NT2/D1 (cell line): ENCODE data around the gene OR2A25.

Experiments used
- DNase-seq: peaks from one replicate; pipeline ENCODE4 v3.0.0-alpha.2; 2011; ENCODE audit warnings: low read depth, low spot score
- H3K27me3 ChIP-seq: 2 replicates; pipeline ENCODE4 v1.6.0; 2011; ENCODE audit warnings: mild to moderate bottlenecking; ENCODE audit not compliant: insufficient read length, insufficient read depth
- H3K36me3 ChIP-seq: 2 replicates; pipeline ENCODE4 v1.6.1; 2011; ENCODE audit warnings: mild to moderate bottlenecking, low read length, mixed read lengths; ENCODE audit not compliant: insufficient read depth, insufficient read length
- H3K4me1 ChIP-seq: 2 replicates; pipeline ENCODE4 v1.5.1; 2011; ENCODE audit not compliant: insufficient read depth, insufficient read length
- H3K4me3 ChIP-seq: 2 replicates; pipeline ENCODE4 v1.5.1; 2011; ENCODE audit warnings: low read depth; ENCODE audit not compliant: insufficient read length
- H3K9ac ChIP-seq: 2 replicates; pipeline ENCODE4 v1.6.0; 2011; ENCODE audit warnings: low read depth; ENCODE audit not compliant: insufficient read length
- H3K9me3 ChIP-seq: 2 replicates; pipeline ENCODE4 v1.5.1; 2011; ENCODE audit warnings: mild to moderate bottlenecking, low read length; ENCODE audit not compliant: insufficient read depth
- SUZ12 ChIP-seq: IDR thresholded peaks from 2 replicates; pipeline ENCODE4 v1.6.1; 2011; ENCODE audit not compliant: insufficient read length, insufficient read depth; ENCODE audit errors: extremely low read depth
- YY1 ChIP-seq: IDR thresholded peaks from 2 replicates; pipeline ENCODE4 v1.6.1; 2011; ENCODE audit not compliant: insufficient read length, insufficient read depth
- ZNF274 ChIP-seq: IDR thresholded peaks from 2 replicates; pipeline ENCODE4 v1.6.1; 2011; ENCODE audit warnings: mild to moderate bottlenecking, low read depth, low read length

OR2A25 gene

DNA sequence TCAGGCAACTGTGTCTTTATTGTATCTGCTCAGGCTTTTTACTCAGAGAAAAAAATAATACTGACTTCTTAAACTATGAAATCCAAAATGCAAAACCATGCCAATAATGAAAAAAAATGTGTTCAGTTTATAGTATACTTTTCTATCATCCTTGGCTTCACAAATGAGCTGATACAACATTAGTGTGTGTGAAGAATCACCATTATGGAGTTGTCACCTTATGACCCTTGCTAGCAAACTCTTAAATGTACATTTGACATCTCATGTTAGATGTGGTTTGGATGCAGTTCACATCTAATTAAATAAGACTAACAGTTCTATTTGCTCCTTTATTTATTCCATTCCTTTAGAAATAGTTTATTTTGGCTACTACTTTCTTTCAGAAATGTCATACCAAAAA lies 35.6 kb downstream of the OR2A25 start:
- no peak for DNase-seq
- Histone ChIP-seq H3K9ac (no peak overlapping the region), H3K36me3 (no peaks in the 10 kb centered on the region), H3K4me3 (no peak overlapping the region), H3K27me3 (no peaks in the 10 kb centered on the region), H3K4me1 (no peaks in the 10 kb centered on the region), H3K9me3 (no peaks in the 10 kb centered on the region)
- TF ChIP-seq ZNF274 (no peak), YY1 (no peak), SUZ12 (no peak)

DNA sequence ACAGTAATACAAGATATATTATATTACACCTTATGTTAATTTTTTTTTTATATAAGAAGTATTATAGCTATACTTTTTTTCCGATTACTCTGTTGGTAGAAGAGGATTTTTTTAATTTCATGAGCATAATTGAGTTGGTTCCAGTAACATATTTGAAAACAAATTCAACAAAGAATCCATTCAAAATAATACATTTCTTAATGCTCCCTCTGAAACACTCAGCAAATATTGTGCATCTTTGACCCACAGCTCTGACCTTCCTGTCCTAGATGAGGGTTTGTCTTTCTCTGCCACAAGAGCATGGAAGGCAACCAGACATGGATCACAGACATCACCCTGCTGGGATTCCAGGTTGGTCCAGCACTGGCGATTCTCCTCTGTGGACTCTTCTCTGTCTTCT lies 39.7 kb downstream of the OR2A25 start, which contains the start of gene OR2A2:
Gene OR2A2 (plus strand): TSS at position 301 of the 400 bp plus-strand sequence. CDS start 0 bp downstream, at position 301.
- Histone ChIP-seq H3K4me1 (no peaks in the 10 kb centered on the region), H3K9me3 (no peaks in the 10 kb centered on the region), H3K36me3 (no peaks in the 10 kb centered on the region), H3K9ac (no peak within 1 kb of the TSS), H3K27me3 (no peaks in the 10 kb centered on the region), H3K4me3 (no peak within 1 kb of the TSS)
- DNase-seq = no peak
- no peak for TF ChIP-seq YY1
- no peak for TF ChIP-seq ZNF274
- TF ChIP-seq SUZ12 = no peak

DNA sequence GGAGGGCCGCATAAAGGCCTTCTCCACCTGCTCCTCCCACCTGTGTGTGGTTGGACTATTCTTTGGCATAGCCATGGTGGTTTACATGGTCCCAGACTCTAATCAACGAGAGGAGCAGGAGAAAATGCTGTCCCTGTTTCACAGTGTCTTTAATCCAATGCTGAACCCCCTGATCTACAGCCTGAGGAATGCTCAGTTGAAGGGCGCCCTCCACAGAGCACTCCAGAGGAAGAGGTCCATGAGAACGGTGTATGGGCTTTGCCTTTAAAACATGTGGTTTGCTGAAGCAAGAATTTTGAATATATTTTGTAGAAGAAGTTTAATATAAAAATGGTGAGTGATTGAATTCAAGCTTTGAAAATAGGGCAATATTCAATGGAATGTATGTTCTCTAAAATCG lies 40.7 kb downstream of the OR2A25 start:
- H3K4me1 ChIP-seq = no peaks in the 10 kb centered on the region
- H3K9ac ChIP-seq = no peak overlapping the region
- no peaks in the 10 kb centered on the region for H3K9me3 ChIP-seq
- DNase-seq = no peak
- no peaks in the 10 kb centered on the region for H3K36me3 ChIP-seq
- H3K27me3 ChIP-seq = no peaks in the 10 kb centered on the region
- no peak overlapping the region for H3K4me3 ChIP-seq
- TF ChIP-seq SUZ12 (no peak), YY1 (no peak)

DNA sequence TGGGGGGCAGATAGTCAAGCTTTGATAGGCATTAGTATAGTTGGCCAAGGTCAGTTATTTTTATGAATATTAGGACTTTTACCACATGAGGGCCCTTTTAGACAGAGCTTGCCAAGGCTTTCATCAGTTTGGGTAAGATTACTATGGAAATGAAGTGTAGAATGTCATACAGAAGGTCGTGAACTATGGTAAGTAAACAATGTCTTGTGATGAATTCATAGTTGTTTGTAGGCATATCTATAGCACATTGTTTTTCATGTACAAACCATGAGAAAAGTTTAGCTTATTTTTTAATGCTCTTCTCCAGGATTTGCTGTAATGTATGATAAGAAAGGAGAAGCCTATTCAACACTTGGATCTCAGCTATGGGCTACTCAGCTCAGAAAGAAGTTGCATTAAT lies 44.0 kb downstream of the OR2A25 start:
- no peaks in the 10 kb centered on the region for H3K27me3 ChIP-seq
- H3K36me3 ChIP-seq = no peaks in the 10 kb centered on the region
- no peak overlapping the region for H3K9ac ChIP-seq
- peaks cover 3% of the 10 kb centered on the region for H3K4me1 ChIP-seq
- no peaks in the 10 kb centered on the region for H3K9me3 ChIP-seq
- TF ChIP-seq SUZ12 (no peak), ZNF274 (no peak), YY1 (no peak)
- DNase-seq = no peak
- H3K4me3 ChIP-seq = no peak overlapping the region

GRCh38 chr7:144118341-144118740 lies 48.7 kb downstream of the OR2A25 start:
- no peaks in the 10 kb centered on the region for H3K27me3 ChIP-seq
- no peaks in the 10 kb centered on the region for H3K9me3 ChIP-seq
- H3K4me1 ChIP-seq = peaks cover 3% of the 10 kb centered on the region
- peak; percentile 25 for DNase-seq
- H3K9ac ChIP-seq = no peak overlapping the region
- H3K36me3 ChIP-seq = no peaks in the 10 kb centered on the region
- no peak for TF ChIP-seq YY1
- TF ChIP-seq ZNF274 = no peak
- TF ChIP-seq SUZ12 = no peak
- H3K4me3 ChIP-seq = no peak overlapping the region

- Histone ChIP-seq H3K36me3 (no peaks in the 10 kb centered on the region), H3K4me3 (no peak within 1 kb of the TSS), H3K4me1 (peaks cover 3% of the 10 kb centered on the region), H3K9ac (no peak within 1 kb of the TSS), H3K9me3 (no peaks in the 10 kb centered on the region), H3K27me3 (no peaks in the 10 kb centered on the region)
- no peak for DNase-seq
- TF ChIP-seq ZNF274 (no peak), SUZ12 (no peak), YY1 (no peak)
These were observed 53.3 kb downstream of the OR2A25 start, which contains the start of gene OR2A14 for GRCh38 chr7:144122876-144123275. OR2A14 (plus strand) TSS chr7:144123176; CDS start chr7:144129113, 5,937 bp downstream.
